ENCODE data around the gene OR10K1.

The OR10K1 gene

GRCh38 chr1:158457246-158457645 is 4.4 kb upstream of the OR10K1 start:
- Histone ChIP-seq H3K4me3 (ENCODE audit: low read depth in 1 of 2, low read length in 2 of 2) (no peak overlapping the region), H2AFZ (ENCODE audit: low read depth, low read length) (no peak overlapping the region), H3K9ac (ENCODE audit: low read depth, low read length) (no peak overlapping the region), H3K4me1 (ENCODE audit: insufficient read depth, low read length) (no peaks in the 10 kb centered on the region), H3K9me3 (ENCODE audit: insufficient read depth, low read length, severe bottlenecking) (no peaks in the 10 kb centered on the region), H3K27ac (ENCODE audit: low read length) (no peak overlapping the region), H3K79me2 (ENCODE audit: insufficient read depth, low read length) (no peaks in the 10 kb centered on the region), H4K20me1 (ENCODE audit: insufficient read depth, low read length) (no peaks in the 10 kb centered on the region), H3K27me3 (ENCODE audit: insufficient read depth, low read length, poor library complexity) (no peaks in the 10 kb centered on the region), H3K4me2 (ENCODE audit: insufficient read depth, low read length) (no peak overlapping the region), H3K36me3 (ENCODE audit: insufficient read depth, low read length) (no peaks in the 10 kb centered on the region)
- ATAC-seq (ENCODE audit: insufficient read depth, low read depth) (no peak), DNase-seq (no peak)
- no peak for TF ChIP-seq EZH2 (IDR thresholded peaks at IDR 0.05; ENCODE audit: borderline replicate concordance, low read depth, low read length, severe bottlenecking)
- no peak for TF ChIP-seq CTCF (IDR thresholded peaks at IDR 0.05; ENCODE audit: borderline replicate concordance, extremely low read depth, low read length, poor library complexity, severe bottlenecking)

GRCh38 chr1:158458263-158458662 is 3.4 kb upstream of the OR10K1 start:
- H3K4me3 ChIP-seq (ENCODE audit: low read depth in 1 of 2, low read length in 2 of 2): no peak overlapping the region
- no peaks in the 10 kb centered on the region for H4K20me1 ChIP-seq (ENCODE audit: insufficient read depth, low read length)
- H3K36me3 ChIP-seq (ENCODE audit: insufficient read depth, low read length): no peaks in the 10 kb centered on the region
- no peaks in the 10 kb centered on the region for H3K4me1 ChIP-seq (ENCODE audit: insufficient read depth, low read length)
- no peak overlapping the region for H3K4me2 ChIP-seq (ENCODE audit: insufficient read depth, low read length)
- H3K9ac ChIP-seq (ENCODE audit: low read depth, low read length): no peak overlapping the region
- TF ChIP-seq CTCF (IDR thresholded peaks at IDR 0.05; ENCODE audit: borderline replicate concordance, extremely low read depth, low read length, poor library complexity, severe bottlenecking) (no peak), EZH2 (IDR thresholded peaks at IDR 0.05; ENCODE audit: borderline replicate concordance, low read depth, low read length, severe bottlenecking) (no peak)
- no peak overlapping the region for H3K27ac ChIP-seq (ENCODE audit: low read length)
- H3K79me2 ChIP-seq (ENCODE audit: insufficient read depth, low read length): no peaks in the 10 kb centered on the region
- DNase-seq (no peak), ATAC-seq (ENCODE audit: insufficient read depth, low read depth) (no peak)
- H3K27me3 ChIP-seq (ENCODE audit: insufficient read depth, low read length, poor library complexity): no peaks in the 10 kb centered on the region
- no peaks in the 10 kb centered on the region for H3K9me3 ChIP-seq (ENCODE audit: insufficient read depth, low read length, severe bottlenecking)
- no peak overlapping the region for H2AFZ ChIP-seq (ENCODE audit: low read depth, low read length)

GRCh38 chr1:158471920-158472319 is 10.3 kb downstream of the OR10K1 start, which contains the start of gene OR10R2:
Gene OR10R2, plus strand, starts transcription at chr1:158472220. Its CDS starts 106 bp downstream, at chr1:158472326.
- DNase-seq (no peak), ATAC-seq (ENCODE audit: insufficient read depth, low read depth) (peak; percentile 33; the same call in 2 of the 3 replicates)
- H3K36me3 ChIP-seq (ENCODE audit: insufficient read depth, low read length): no peaks in the 10 kb centered on the region
- H3K79me2 ChIP-seq (ENCODE audit: insufficient read depth, low read length): 0 out of 2 replicates have a peak, but pooled peaks cover 4% of the 10 kb centered on the region
- H4K20me1 ChIP-seq (ENCODE audit: insufficient read depth, low read length): no peaks in the 10 kb centered on the region
- TF ChIP-seq CTCF (IDR thresholded peaks at IDR 0.05; ENCODE audit: borderline replicate concordance, extremely low read depth, low read length, poor library complexity, severe bottlenecking): no peak
- TF ChIP-seq EZH2 (IDR thresholded peaks at IDR 0.05; ENCODE audit: borderline replicate concordance, low read depth, low read length, severe bottlenecking): no peak
- no peak within 1 kb of the TSS for H2AFZ ChIP-seq (ENCODE audit: low read depth, low read length)
- H3K27ac ChIP-seq (ENCODE audit: low read length): no peak within 1 kb of the TSS
- no peak within 1 kb of the TSS for H3K4me3 ChIP-seq (ENCODE audit: low read depth in 1 of 2, low read length in 2 of 2)
- H3K4me1 ChIP-seq (ENCODE audit: insufficient read depth, low read length): no peaks in the 10 kb centered on the region
- no peak within 1 kb of the TSS for H3K9ac ChIP-seq (ENCODE audit: low read depth, low read length)
- H3K4me2 ChIP-seq (ENCODE audit: insufficient read depth, low read length): no peak within 1 kb of the TSS
- no peaks in the 10 kb centered on the region for H3K27me3 ChIP-seq (ENCODE audit: insufficient read depth, low read length, poor library complexity)
- H3K9me3 ChIP-seq (ENCODE audit: insufficient read depth, low read length, severe bottlenecking): no peaks in the 10 kb centered on the region

GRCh38 chr1:158485455-158485854 is 23.8 kb downstream of the OR10K1 start:
- H3K9ac ChIP-seq (ENCODE audit: low read depth, low read length): no peak overlapping the region
- peaks cover 96% of the 10 kb centered on the region for H3K79me2 ChIP-seq (ENCODE audit: insufficient read depth, low read length)
- TF ChIP-seq EZH2 (IDR thresholded peaks at IDR 0.05; ENCODE audit: borderline replicate concordance, low read depth, low read length, severe bottlenecking) (no peak), CTCF (IDR thresholded peaks at IDR 0.05; ENCODE audit: borderline replicate concordance, extremely low read depth, low read length, poor library complexity, severe bottlenecking) (no peak)
- H2AFZ ChIP-seq (ENCODE audit: low read depth, low read length): no peak overlapping the region
- H3K4me1 ChIP-seq (ENCODE audit: insufficient read depth, low read length): peaks cover 64% of the 10 kb centered on the region
- H3K27ac ChIP-seq (ENCODE audit: low read length): no peak overlapping the region
- H3K36me3 ChIP-seq (ENCODE audit: insufficient read depth, low read length): peaks cover 3% of the 10 kb centered on the region
- ATAC-seq (ENCODE audit: insufficient read depth, low read depth) (no peak), DNase-seq (no peak)
- H3K4me3 ChIP-seq (ENCODE audit: low read depth in 1 of 2, low read length in 2 of 2): no peak overlapping the region
- no peaks in the 10 kb centered on the region for H4K20me1 ChIP-seq (ENCODE audit: insufficient read depth, low read length)
- no peaks in the 10 kb centered on the region for H3K27me3 ChIP-seq (ENCODE audit: insufficient read depth, low read length, poor library complexity)
- H3K4me2 ChIP-seq (ENCODE audit: insufficient read depth, low read length): no peak overlapping the region; the same call in 1 of the 2 replicates
- H3K9me3 ChIP-seq (ENCODE audit: insufficient read depth, low read length, severe bottlenecking): no peaks in the 10 kb centered on the region
